ENCODE results near the gene ANKMY2.
"Not testable (repeated sequence)": the region's sequence is repeated elsewhere in the genome, so short reads cannot be mapped to it uniquely, and the experiment has no call there.

Gene ANKMY2

GRCh38 chr7:16645593-16646471 lies at the start of gene ANKMY2, which contains the start of gene BZW2:
Gene ANKMY2, minus strand, starts transcription at chr7:16645754. Its CDS starts 181 bp downstream, at chr7:16645573.
Gene BZW2, plus strand, starts transcription at chr7:16646181. Its CDS starts 19,263 bp downstream, at chr7:16665444.
- peak within 1 kb of the TSS; percentile 83 for H3K4me3 ChIP-seq (ENCODE audit: low read depth, low read length)

- H3K4me3 ChIP-seq (ENCODE audit: low read depth, low read length), result no peak overlapping the region
Measured at GRCh38 chr7:16694806-16695205, 49.3 kb upstream of the ANKMY2 start.

GRCh38 chr7:16693601-16694318 lies 48.2 kb upstream of the ANKMY2 start:
- no peak overlapping the region for H3K4me3 ChIP-seq (ENCODE audit: low read depth, low read length)

- H3K4me3 ChIP-seq (ENCODE audit: low read depth, low read length), result no peak overlapping the region
Measured at GRCh38 chr7:16691241-16691640, 45.7 kb upstream of the ANKMY2 start.

GRCh38 chr7:16688249-16688648 lies 42.7 kb upstream of the ANKMY2 start:
- H3K4me3 ChIP-seq (ENCODE audit: low read depth, low read length), result no peak overlapping the region

- no peak overlapping the region for H3K4me3 ChIP-seq (ENCODE audit: low read depth, low read length)
Measured at GRCh38 chr7:16685535-16685934, 40.0 kb upstream of the ANKMY2 start.

- no peak overlapping the region for H3K4me3 ChIP-seq (ENCODE audit: low read depth, low read length)
Measured at GRCh38 chr7:16684935-16685334, 39.4 kb upstream of the ANKMY2 start.

- not testable (repeated sequence) for H3K4me3 ChIP-seq (ENCODE audit: low read depth, low read length)
Measured at GRCh38 chr7:16678645-16679566, 33.4 kb upstream of the ANKMY2 start.

- H3K4me3 ChIP-seq (ENCODE audit: low read depth, low read length), result no peak overlapping the region
Measured at GRCh38 chr7:16677978-16678494, 32.5 kb upstream of the ANKMY2 start.

- no peak overlapping the region for H3K4me3 ChIP-seq (ENCODE audit: low read depth, low read length)
Measured at GRCh38 chr7:16675277-16675676, 29.7 kb upstream of the ANKMY2 start.

GRCh38 chr7:16671811-16672210 lies 26.3 kb upstream of the ANKMY2 start:
- H3K4me3 ChIP-seq (ENCODE audit: low read depth, low read length), result no peak overlapping the region

GRCh38 chr7:16670731-16671344 lies 25.3 kb upstream of the ANKMY2 start:
- H3K4me3 ChIP-seq (ENCODE audit: low read depth, low read length), result no peak overlapping the region

- no peak overlapping the region for H3K4me3 ChIP-seq (ENCODE audit: low read depth, low read length)
Measured at GRCh38 chr7:16670021-16670420, 24.5 kb upstream of the ANKMY2 start.

- no peak overlapping the region for H3K4me3 ChIP-seq (ENCODE audit: low read depth, low read length)
Measured at GRCh38 chr7:16669581-16669980, 24.0 kb upstream of the ANKMY2 start.

- H3K4me3 ChIP-seq (ENCODE audit: low read depth, low read length), result no peak overlapping the region
Measured at GRCh38 chr7:16668978-16669377, 23.4 kb upstream of the ANKMY2 start.

GRCh38 chr7:16668049-16668858 lies 22.7 kb upstream of the ANKMY2 start:
- H3K4me3 ChIP-seq (ENCODE audit: low read depth, low read length), result no peak overlapping the region

- no peak overlapping the region for H3K4me3 ChIP-seq (ENCODE audit: low read depth, low read length)
Measured at GRCh38 chr7:16667355-16667754, 21.8 kb upstream of the ANKMY2 start.

GRCh38 chr7:16661924-16662323 lies 16.4 kb upstream of the ANKMY2 start:
- no peak overlapping the region for H3K4me3 ChIP-seq (ENCODE audit: low read depth, low read length)

- H3K4me3 ChIP-seq (ENCODE audit: low read depth, low read length), result no peak overlapping the region
Measured at GRCh38 chr7:16660702-16661464, 15.3 kb upstream of the ANKMY2 start.

Measured in iPS-11a (cell line).